A549 (cell line): Measurements from ENCODE around the gene UBE4A. TPM values are rescaled to one million over a fixed set of nuclear protein-coding genes. Genes with fewer than 3 reads are reported as not detected.

Experiments used
- ATAC-seq, 2 experiments: fragments of 200-7000 bp in 1 of 2; fragments of >200 bp in 1 of 2; cut with Nextera tagmentation in 1 of 2; cut with Tn5 transposase in 1 of 2; 3 replicates each; pipeline versions ENCODE4 v1.8.0 to v1.9.1; 2018 to 2020; ENCODE audit warnings: mild to moderate bottlenecking in 1 of 2, moderate library complexity in 1 of 2
- CTCF ChIA-PET: fragments of 300-600 bp; sonication (Branson Sonifier 250); formaldehyde crosslinking; extraction: SDS; loops from one replicate; lab custom pipeline; 2021; ENCODE audit warnings: antibody characterized with exemption, inconsistent platforms; lab: Yijun Ruan, JAX
- POLR2A ChIA-PET: fragments of 350-600 bp; formaldehyde crosslinking; extraction: SDS; loops from one replicate; lab custom pipeline; 2021; ENCODE audit warnings: antibody characterized with exemption, inconsistent platforms; lab: Yijun Ruan, JAX
- DNase-seq, 2 experiments: peaks; one replicate each; pipeline versions ENCODE4 v3.0.0 to v3.0.0-alpha.2; 2011 to 2016; ENCODE audit warnings: low read depth in 1 of 2, low spot score in 1 of 2
- FAIRE-seq: peaks from 2 replicates; lab custom pipeline; 2011; peaks lifted over from hg19 to GRCh38; lab: Jason Lieb, UNC
- H3K27ac ChIP-seq, 2 experiments: fragments of >200 bp; sonication (Bioruptor Twin); formaldehyde crosslinking; 3 replicates each; pipeline ENCODE4 v1.5.1; 2016 to 2017
- H3K4me1 ChIP-seq: fragments of >200 bp; sonication (Bioruptor Twin); formaldehyde crosslinking; 3 replicates; pipeline ENCODE4 v1.6.1; 2016
- H3K4me2 ChIP-seq: fragments of >200 bp; sonication (Bioruptor Twin); formaldehyde crosslinking; 3 replicates; pipeline ENCODE4 v1.6.1; 2016
- H3K4me3 ChIP-seq: fragments of >200 bp; sonication (Bioruptor Twin); formaldehyde crosslinking; 3 replicates; pipeline ENCODE4 v1.5.1; 2016
- H3K9me3 ChIP-seq: fragments of >200 bp; sonication (Bioruptor Twin); formaldehyde crosslinking; 3 replicates; pipeline ENCODE4 v1.6.1; 2016
- ATOH8 ChIP-seq: fragments of 250-450 bp; sonication (Bioruptor Pico); IDR thresholded peaks from 2 replicates; pipeline ENCODE4 v1.5.0; 2020; ENCODE audit warnings: low read depth, mild to moderate bottlenecking, moderate library complexity
- CBX2 ChIP-seq: fragments of 200-600 bp; sonication (generic); IDR thresholded peaks from 2 replicates; pipeline ENCODE4 v1.6.1; 2016; ENCODE audit warnings: low read depth, mild to moderate bottlenecking, borderline replicate concordance
- CBX8 ChIP-seq: fragments of 200-600 bp; sonication (generic); IDR thresholded peaks from 2 replicates; pipeline ENCODE4 v1.6.1; 2016
- CEBPB ChIP-seq, 2 experiments: fragments of >200 bp in 1 of 2; sonication (Bioruptor Twin) in 1 of 2; formaldehyde crosslinking in 1 of 2; IDR thresholded peaks; 2 replicates each; pipeline ENCODE4 v1.6.1; 2012 to 2016
- CHD2 ChIP-seq: fragments of 150-350 bp; IDR thresholded peaks from 2 replicates; pipeline ENCODE4 v1.6.1; 2014; ENCODE audit warnings: low read length; ENCODE audit not compliant: partially characterized antibody
- EHMT2 ChIP-seq: fragments of 200-600 bp; sonication (generic); IDR thresholded peaks from 2 replicates; pipeline ENCODE4 v1.6.1; 2016; ENCODE audit warnings: antibody characterized with exemption, low read depth, mild to moderate bottlenecking, moderate library complexity
- ESRRA ChIP-seq: fragments of 150-350 bp; IDR thresholded peaks from 2 replicates; pipeline ENCODE4 v1.6.1; 2014; ENCODE audit warnings: mild to moderate bottlenecking, low read length, borderline replicate concordance
- FOSB ChIP-seq: fragments of 250-450 bp; sonication (Bioruptor Pico); IDR thresholded peaks from 2 replicates; pipeline ENCODE4 v1.5.0; 2020; ENCODE audit warnings: mild to moderate bottlenecking, moderate library complexity
- FOSL2 ChIP-seq, 2 experiments: fragments of 450-650 bp in 1 of 2; fragments of >200 bp in 1 of 2; sonication (Bioruptor Twin) in 1 of 2; formaldehyde crosslinking; IDR thresholded peaks; 2 replicates each; pipeline versions ENCODE4 v1.5.0 to v1.6.1; 2016 to 2020; ENCODE audit warnings: mild to moderate bottlenecking in 1 of 2, moderate library complexity in 1 of 2
- GATA3 ChIP-seq: IDR thresholded peaks from 2 replicates; pipeline ENCODE4 v1.6.1; 2012; ENCODE audit warnings: borderline replicate concordance
- HDAC2 ChIP-seq: fragments of 200-600 bp; sonication (generic); IDR thresholded peaks from 2 replicates; pipeline ENCODE4 v1.6.1; 2016
- HMGXB4 ChIP-seq: fragments of 250-450 bp; sonication (Bioruptor Pico); IDR thresholded peaks from 2 replicates; pipeline ENCODE4 v1.5.0; 2021; ENCODE audit warnings: mild to moderate bottlenecking, moderate library complexity, borderline replicate concordance
- HOXA7 ChIP-seq: fragments of 250-450 bp; sonication (Bioruptor Pico); IDR thresholded peaks from 2 replicates; pipeline ENCODE4 v1.5.0; 2020; ENCODE audit warnings: mild to moderate bottlenecking, moderate library complexity
- HOXB5 ChIP-seq: fragments of 250-450 bp; sonication (Bioruptor Pico); IDR thresholded peaks from 2 replicates; pipeline ENCODE4 v1.5.0; 2020; ENCODE audit warnings: mild to moderate bottlenecking, moderate library complexity
- KDM1A ChIP-seq: fragments of 200-600 bp; sonication (generic); IDR thresholded peaks from 2 replicates; pipeline ENCODE4 v1.6.1; 2016; ENCODE audit warnings: low read depth, mild to moderate bottlenecking
- KDM5A ChIP-seq: fragments of 200-600 bp; sonication (generic); IDR thresholded peaks from 2 replicates; pipeline ENCODE4 v1.6.1; 2016; ENCODE audit warnings: antibody characterized with exemption, mild to moderate bottlenecking
- MAFK ChIP-seq: fragments of 450-650 bp; IDR thresholded peaks from 2 replicates; pipeline ENCODE4 v1.6.1; 2014; ENCODE audit not compliant: partially characterized antibody
- MAX ChIP-seq: IDR thresholded peaks from 2 replicates; pipeline ENCODE4 v1.6.1; 2012
- MYC ChIP-seq: IDR thresholded peaks from 2 replicates; pipeline ENCODE4 v1.6.1; 2012; ENCODE audit warnings: mild to moderate bottlenecking, inconsistent platforms, low read length, improper control_type of control experiment, borderline replicate concordance
- POLR2A ChIP-seq: IDR thresholded peaks from 2 replicates; pipeline ENCODE4 v1.6.1; 2012; ENCODE audit warnings: mild to moderate bottlenecking, low read length
- POLR2AphosphoS2 ChIP-seq: conservative IDR thresholded peaks from 2 replicates; pipeline ENCODE4 v1.6.1; 2012; ENCODE audit warnings: low read length, improper control_type of control experiment, inconsistent platforms
- RAD21 ChIP-seq, 2 experiments: fragments of >200 bp in 1 of 2; sonication (Bioruptor Twin) in 1 of 2; formaldehyde crosslinking in 1 of 2; IDR thresholded peaks in 1 of 2; conservative IDR thresholded peaks in 1 of 2; 2 replicates in 1 of 2; 3 replicates in 1 of 2; pipeline ENCODE4 v1.6.1; 2012 to 2018; ENCODE audit warnings: inconsistent platforms in 1 of 2
- RFX5 ChIP-seq: fragments of 450-650 bp; IDR thresholded peaks from 2 replicates; pipeline ENCODE4 v1.7.1; 2014; ENCODE audit warnings: antibody characterized with exemption, mild to moderate bottlenecking, moderate library complexity
- SMC3 ChIP-seq: fragments of >200 bp; sonication (Bioruptor Twin); formaldehyde crosslinking; IDR thresholded peaks from 3 replicates; pipeline ENCODE4 v1.6.1; 2018; ENCODE audit warnings: inconsistent platforms
- TP53 ChIP-seq: fragments of 250-450 bp; sonication (Bioruptor Pico); IDR thresholded peaks from 2 replicates; pipeline ENCODE4 v1.5.0; 2021; ENCODE audit warnings: mild to moderate bottlenecking, moderate library complexity
- ZC3H11A ChIP-seq: fragments of 450-650 bp; IDR thresholded peaks from 2 replicates; pipeline ENCODE4 v1.6.1; 2014; ENCODE audit warnings: antibody characterized with exemption, mild to moderate bottlenecking
- ZFP36 ChIP-seq: fragments of 450-650 bp; IDR thresholded peaks from 2 replicates; pipeline ENCODE4 v1.6.1; 2014; ENCODE audit warnings: borderline replicate concordance; ENCODE audit not compliant: partially characterized antibody
- WGBS: methylation state at CpG from one replicate; pipeline ENCODE4 v1.1.6; 2017; ENCODE audit errors: missing lambda C conversion rate; 5-methylcytosine and 5-hydroxymethylcytosine counted together
- polyA plus RNA-seq, 4 experiments: library from polyadenylated mRNA; depleted of rRNA in 3 of 4; stranded (reverse); fragments of >200 nt; fragmentation: RNase III in 1 of 4; extraction: RNeasy Plus Mini Kit Qiagen cat#74134 plus additional on column Dnase treatment in 1 of 4; gene quantifications; 2 replicates in 3 of 4; 3 replicates in 1 of 4; pipeline ENCODE4 v1.2.3, GENCODE V29; 2011 to 2017
- TF ChIP-seq, protein P1 (sequence below): fragments of 150-350 bp; IDR thresholded peaks from 2 replicates; pipeline ENCODE4 v1.6.1; 2014; ENCODE audit warnings: low read depth, mild to moderate bottlenecking, low read length
- TF ChIP-seq, protein P2 (sequence below): fragments of >200 bp; sonication (Bioruptor Twin); formaldehyde crosslinking; IDR thresholded peaks from 2 replicates; pipeline ENCODE4 v1.6.1; 2016
- TF ChIP-seq, protein P3 (sequence below): IDR thresholded peaks from 2 replicates; pipeline ENCODE4 v1.6.1; 2012; ENCODE audit warnings: low read depth, borderline replicate concordance

The UBE4A gene
- polyA plus RNA-seq, 2 of the 4 experiments (the other 2 are of a cell fraction): 11.4 to 18.9 TPM

GRCh38 chr11:118341815-118342489, 17.4 kb upstream of the UBE4A start:
- ATAC-seq (no peak), DNase-seq (no peak), FAIRE-seq (no peak)
- no peaks in the 10 kb centered on the region for H3K9me3 ChIP-seq
- no peak overlapping the region for H3K4me3 ChIP-seq
- WGBS: 55% methylated on average over 5 of the region's 5 CpGs
- no peaks in the 10 kb centered on the region for H3K4me1 ChIP-seq
- TF ChIP-seq SMC3 (no peak), CBX8 (no peak), RFX5 (no peak), EHMT2 (no peak), ZC3H11A (no peak), TP53 (no peak), HOXB5 (CRISPR knock-in tag) (no peak), CEBPB (IDR thresholded peaks at IDR 0.05) (no peak), KDM1A (no peak), HDAC2 (no peak), CBX2 (no peak), RAD21 (conservative IDR thresholded peaks at IDR 0.05 in 1 of 2, IDR thresholded peaks at IDR 0.05 in 1 of 2) (no peak), MAFK (no peak), FOSL2 (IDR thresholded peaks at IDR 0.05) (no peak), FOSL2 (CRISPR knock-in tag; IDR thresholded peaks at IDR 0.05) (no peak), MAX (no peak), FOSB (CRISPR knock-in tag) (no peak)
- TF ChIP-seq, protein P1, sequence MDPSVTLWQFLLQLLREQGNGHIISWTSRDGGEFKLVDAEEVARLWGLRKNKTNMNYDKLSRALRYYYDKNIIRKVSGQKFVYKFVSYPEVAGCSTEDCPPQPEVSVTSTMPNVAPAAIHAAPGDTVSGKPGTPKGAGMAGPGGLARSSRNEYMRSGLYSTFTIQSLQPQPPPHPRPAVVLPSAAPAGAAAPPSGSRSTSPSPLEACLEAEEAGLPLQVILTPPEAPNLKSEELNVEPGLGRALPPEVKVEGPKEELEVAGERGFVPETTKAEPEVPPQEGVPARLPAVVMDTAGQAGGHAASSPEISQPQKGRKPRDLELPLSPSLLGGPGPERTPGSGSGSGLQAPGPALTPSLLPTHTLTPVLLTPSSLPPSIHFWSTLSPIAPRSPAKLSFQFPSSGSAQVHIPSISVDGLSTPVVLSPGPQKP: no peak
- no peak overlapping the region for H3K4me2 ChIP-seq
- H3K27ac ChIP-seq: no peak overlapping the region
- POLR2A ChIA-PET: no interaction called here
- CTCF ChIA-PET: interaction anchor here (0.7 to 1.2 kb wide), 3 partner anchors 9 to 103 kb away, joined by 3 to 4 read pairs (median 3); no protein-coding TSS in a partner anchor

DNA sequence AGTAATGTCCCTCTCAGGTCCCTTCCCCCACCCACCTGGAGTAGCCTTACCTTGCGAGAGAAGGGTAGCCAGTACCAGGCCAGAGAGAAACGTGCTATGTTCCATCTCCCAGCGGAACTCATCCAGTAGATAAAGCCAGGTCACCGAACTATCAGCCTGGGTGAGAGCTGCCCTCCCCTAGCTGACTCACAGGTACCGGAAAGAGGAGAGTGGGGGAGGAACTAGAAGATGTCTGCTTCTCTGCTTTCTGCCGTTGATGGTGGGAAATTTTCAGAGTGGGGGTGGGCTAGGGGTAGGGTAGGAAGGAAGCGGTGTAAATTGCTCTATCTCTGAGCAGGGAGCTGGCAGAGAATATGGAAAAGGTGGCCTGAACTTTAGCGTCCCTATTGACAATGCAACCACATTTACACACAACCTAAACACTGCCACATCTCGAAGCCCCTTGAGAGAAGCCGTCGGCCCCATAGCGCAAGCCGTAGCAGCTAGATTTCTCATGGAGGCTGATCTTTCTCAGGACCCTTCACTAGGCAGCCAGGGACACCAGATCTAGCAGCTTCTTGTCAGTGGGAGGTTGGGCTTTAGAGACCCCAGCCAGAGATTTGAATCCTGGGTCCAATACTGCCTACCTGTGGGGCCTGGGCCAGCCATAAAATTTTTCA, 16.8 kb upstream of the UBE4A start, which contains the start of gene CD3D:
Gene CD3D (minus strand): TSS at position 203 of the 659 bp plus-strand sequence. CDS start 98 bp downstream, at position 105.
- no peaks in the 10 kb centered on the region for H3K9me3 ChIP-seq
- 69% methylated on average over 12 of the region's 13 CpGs for WGBS
- H3K4me3 ChIP-seq: no peak within 1 kb of the TSS
- H3K4me1 ChIP-seq: no peaks in the 10 kb centered on the region
- TF ChIP-seq HOXB5 (CRISPR knock-in tag) (no peak), ESRRA (no peak), CHD2 (no peak), POLR2A (no peak), MYC (no peak), KDM5A (no peak), HMGXB4 (no peak), POLR2AphosphoS2 (no peak), CEBPB (IDR thresholded peaks at IDR 0.05) (no peak), ATOH8 (CRISPR knock-in tag) (no peak), GATA3 (no peak), ZFP36 (no peak), HOXA7 (no peak)
- TF ChIP-seq, protein P2, sequence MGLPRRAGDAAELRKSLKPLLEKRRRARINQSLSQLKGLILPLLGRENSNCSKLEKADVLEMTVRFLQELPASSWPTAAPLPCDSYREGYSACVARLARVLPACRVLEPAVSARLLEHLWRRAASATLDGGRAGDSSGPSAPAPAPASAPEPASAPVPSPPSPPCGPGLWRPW: no peak
- TF ChIP-seq, protein P3, sequence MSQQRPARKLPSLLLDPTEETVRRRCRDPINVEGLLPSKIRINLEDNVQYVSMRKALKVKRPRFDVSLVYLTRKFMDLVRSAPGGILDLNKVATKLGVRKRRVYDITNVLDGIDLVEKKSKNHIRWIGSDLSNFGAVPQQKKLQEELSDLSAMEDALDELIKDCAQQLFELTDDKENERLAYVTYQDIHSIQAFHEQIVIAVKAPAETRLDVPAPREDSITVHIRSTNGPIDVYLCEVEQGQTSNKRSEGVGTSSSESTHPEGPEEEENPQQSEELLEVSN: no peak
- DNase-seq (no peak), FAIRE-seq (no peak), ATAC-seq (no peak)
- no peak within 1 kb of the TSS for H3K27ac ChIP-seq
- no peak within 1 kb of the TSS for H3K4me2 ChIP-seq
- ChIA-PET POLR2A (no interaction called here), CTCF (interaction anchor here (0.9 kb wide), 1 partner anchor 9 kb away, joined by 4 read pairs; no protein-coding TSS in a partner anchor)
